Nephron progenitor cell (in vitro differentiated cells): ENCODE results near the gene TMPRSS9.

Experiments
- DNase-seq: peaks from one replicate; pipeline ENCODE4 v3.0.0; 2021
- H3K27ac Mint-ChIP-seq: 2 replicates; pipeline ENCODE4 v1.8.0; 2021; ENCODE audit warnings: mild to moderate bottlenecking, moderate library complexity, mixed read lengths
- H3K27me3 Mint-ChIP-seq: 2 replicates; pipeline ENCODE4 v1.8.0; 2021; ENCODE audit warnings: mild to moderate bottlenecking, low read depth, mixed read lengths; ENCODE audit not compliant: poor library complexity
- H3K36me3 Mint-ChIP-seq: 2 replicates; pipeline ENCODE4 v1.8.0; 2021; ENCODE audit warnings: low read depth, mixed read lengths
- H3K4me1 Mint-ChIP-seq: 2 replicates; pipeline ENCODE4 v1.8.0; 2021; ENCODE audit warnings: mixed read lengths
- H3K4me3 Mint-ChIP-seq: 2 replicates; pipeline ENCODE4 v1.8.0; 2021; ENCODE audit warnings: mild to moderate bottlenecking, moderate library complexity, mixed read lengths
- H3K9me3 Mint-ChIP-seq: 2 replicates; pipeline ENCODE4 v1.8.0; 2021; ENCODE audit warnings: mild to moderate bottlenecking, moderate library complexity, mixed read lengths
- CTCF ChIP-seq: fragments of 200-600 bp; sonication (generic); IDR thresholded peaks from 2 replicates; pipeline ENCODE4 v1.5.0; 2021; ENCODE audit warnings: antibody characterized with exemption

TMPRSS9 gene

GRCh38 chr19:2327773-2328400 is 32.2 kb upstream of the TMPRSS9 start:
- no peaks in the 10 kb centered on the region for H3K9me3 Mint-ChIP-seq
- no peaks in the 10 kb centered on the region for H3K27me3 Mint-ChIP-seq
- peaks cover 7% of the 10 kb centered on the region for H3K36me3 Mint-ChIP-seq
- peak overlapping the region; percentile 99 for H3K27ac Mint-ChIP-seq
- no peak for TF ChIP-seq CTCF
- no peak for DNase-seq
- peaks cover 85% of the 10 kb centered on the region for H3K4me1 Mint-ChIP-seq
- peak overlapping the region; percentile 100 for H3K4me3 Mint-ChIP-seq

GRCh38 chr19:2328401-2329148 is 31.5 kb upstream of the TMPRSS9 start, which contains the start of the genes LSM7 and SPPL2B:
Gene LSM7 (minus strand): TSS chr19:2328586. CDS start chr19:2328566, 20 bp downstream.
Gene SPPL2B (plus strand): TSS chr19:2328684. CDS start chr19:2328710, 26 bp downstream.
- Mint-ChIP-seq H3K4me1 (peaks cover 89% of the 10 kb centered on the region), H3K9me3 (no peaks in the 10 kb centered on the region)

GRCh38 chr19:2329149-2329478 is 31.0 kb upstream of the TMPRSS9 start:
- H3K27me3 Mint-ChIP-seq: no peaks in the 10 kb centered on the region
- H3K36me3 Mint-ChIP-seq: peaks cover 7% of the 10 kb centered on the region
- DNase-seq: no peak
- H3K4me1 Mint-ChIP-seq: peaks cover 87% of the 10 kb centered on the region
- TF ChIP-seq CTCF: no peak
- no peaks in the 10 kb centered on the region for H3K9me3 Mint-ChIP-seq
- peak overlapping the region; percentile 94 for H3K4me3 Mint-ChIP-seq
- H3K27ac Mint-ChIP-seq: peak overlapping the region; percentile 93

More at GRCh38 chr19:2328401-2329148, 31.5 kb upstream of the TMPRSS9 start, which contains the start of the genes LSM7 and SPPL2B:
- Mint-ChIP-seq H3K4me3 (peak within 1 kb of the TSS; percentile 100), H3K27me3 (no peaks in the 10 kb centered on the region), H3K27ac (peak within 1 kb of the TSS; percentile 99), H3K36me3 (peaks cover 7% of the 10 kb centered on the region)
- TF ChIP-seq CTCF: no peak
- peak; percentile 96 for DNase-seq

GRCh38 chr19:2329501-2329916 is 30.6 kb upstream of the TMPRSS9 start:
- Mint-ChIP-seq H3K4me3 (peak overlapping the region; percentile 94), H3K9me3 (no peaks in the 10 kb centered on the region), H3K4me1 (peaks cover 83% of the 10 kb centered on the region), H3K27ac (peak overlapping the region; percentile 93), H3K36me3 (peaks cover 7% of the 10 kb centered on the region), H3K27me3 (no peaks in the 10 kb centered on the region)
- DNase-seq: no peak
- TF ChIP-seq CTCF: no peak

- Mint-ChIP-seq H3K36me3 (peaks cover 7% of the 10 kb centered on the region), H3K27me3 (no peaks in the 10 kb centered on the region), H3K27ac (peak overlapping the region; percentile 97), H3K4me1 (peaks cover 76% of the 10 kb centered on the region), H3K4me3 (peak overlapping the region; percentile 94), H3K9me3 (no peaks in the 10 kb centered on the region)
- no peak for TF ChIP-seq CTCF
- no peak for DNase-seq
These were observed 29.8 kb upstream of the TMPRSS9 start for GRCh38 chr19:2330255-2330631.
